K562 (cell line): ENCODE data around the gene CMSS1. TPM values are rescaled to one million over a fixed set of nuclear protein-coding genes. Genes with fewer than 3 reads are reported as not detected.

ENCODE experiments used
- ATF6 ChIP-seq: sonication (generic); formaldehyde crosslinking; IDR thresholded peaks from 2 replicates; pipeline ENCODE4 v1.4.0; 2020; ENCODE audit warnings: mild to moderate bottlenecking, missing genetic modification reagents
- CAMTA2 ChIP-seq: fragments of 250-450 bp; sonication (Bioruptor Pico); conservative IDR thresholded peaks from 2 replicates; pipeline ENCODE4 v1.5.1; 2022
- CHD1 ChIP-seq: fragments of 200-600 bp; sonication (generic); IDR thresholded peaks from one replicate; pipeline ENCODE4 v1.6.1; 2012; ENCODE audit warnings: mild to moderate bottlenecking, moderate library complexity, low read length, inconsistent platforms
- EP400 ChIP-seq: fragments of 450-650 bp; IDR thresholded peaks from 2 replicates; pipeline ENCODE4 v1.6.1; 2017; ENCODE audit warnings: antibody characterized with exemption, mild to moderate bottlenecking, moderate library complexity
- KDM5B ChIP-seq: fragments of 200-600 bp; sonication (generic); IDR thresholded peaks from 2 replicates; pipeline ENCODE4 v1.6.1; 2012; ENCODE audit warnings: low read depth, mild to moderate bottlenecking, moderate library complexity, low read length, control low read depth, inconsistent platforms; ENCODE audit not compliant: insufficient replicate concordance
- MBD2 ChIP-seq: sonication (generic); IDR thresholded peaks from 2 replicates; pipeline ENCODE4 v1.6.1; 2016; ENCODE audit warnings: low read depth, borderline replicate concordance
- NEUROD1 ChIP-seq: fragments of 150-350 bp; IDR thresholded peaks from 2 replicates; pipeline ENCODE4 v1.6.1; 2014; ENCODE audit warnings: borderline replicate concordance, low read length, low read depth; ENCODE audit not compliant: partially characterized antibody
- NFE2L1 ChIP-seq: fragments of 450-650 bp; IDR thresholded peaks from 2 replicates; pipeline ENCODE4 v1.6.1; 2016; ENCODE audit warnings: missing genetic modification characterization, low read depth, mild to moderate bottlenecking, missing compliant biosample characterization, moderate library complexity, borderline replicate concordance
- NFIX ChIP-seq: fragments of 250-450 bp; sonication (Bioruptor Pico); IDR thresholded peaks from 2 replicates; pipeline ENCODE4 v1.4.0; 2020; ENCODE audit warnings: low read depth, mild to moderate bottlenecking, moderate library complexity
- NFRKB ChIP-seq: fragments of 450-650 bp; IDR thresholded peaks from 2 replicates; pipeline ENCODE4 v1.6.1; 2016; ENCODE audit warnings: low read depth
- NR2F6 ChIP-seq: fragments of 450-650 bp; formaldehyde crosslinking; IDR thresholded peaks from 2 replicates; pipeline ENCODE4 v1.4.0; 2020; ENCODE audit warnings: mild to moderate bottlenecking
- REST ChIP-seq, 2 experiments: fragments of 450-650 bp; formaldehyde crosslinking in 1 of 2; IDR thresholded peaks; 2 replicates each; pipeline versions ENCODE4 v1.4.0 to v1.6.1; 2014 to 2020; ENCODE audit warnings: mild to moderate bottlenecking in 2 of 2, borderline replicate concordance in 1 of 2, low read depth in 1 of 2
- SRF ChIP-seq, 2 experiments: fragments of 250-450, 450-650 bp in 1 of 2; sonication (Bioruptor Pico) in 1 of 2; sonication (generic) in 1 of 2; formaldehyde crosslinking; IDR thresholded peaks; 2 replicates each; pipeline versions ENCODE4 v1.5.0 to v1.5.1; 2020 to 2022; ENCODE audit warnings: mild to moderate bottlenecking in 1 of 2, missing genetic modification reagents in 1 of 2
- ZNF197 ChIP-seq: fragments of 200-800 bp; sonication (Bioruptor generic); IDR thresholded peaks from 2 replicates; pipeline ENCODE4 v1.6.1; 2016; ENCODE audit warnings: low read depth, missing genetic modification characterization, missing compliant biosample characterization
- ZNF347 ChIP-seq: fragments of 450-650 bp; formaldehyde crosslinking; IDR thresholded peaks from 2 replicates; pipeline ENCODE4 v1.4.0; 2020; ENCODE audit warnings: low read depth, mild to moderate bottlenecking, moderate library complexity
- ZNF41 ChIP-seq: fragments of 250-450 bp; sonication (Bioruptor Pico); conservative IDR thresholded peaks from 2 replicates; pipeline ENCODE4 v1.4.0; 2020; ENCODE audit warnings: mild to moderate bottlenecking
- ZNF75A ChIP-seq: fragments of 450-650 bp; formaldehyde crosslinking; IDR thresholded peaks from 2 replicates; pipeline ENCODE4 v1.4.0; 2020; ENCODE audit warnings: mild to moderate bottlenecking
- ZNF780A ChIP-seq: fragments of 250-450 bp; sonication (Bioruptor Pico); IDR thresholded peaks from 2 replicates; pipeline ENCODE4 v1.5.0; 2021; ENCODE audit warnings: mild to moderate bottlenecking
- polyA plus RNA-seq, 8 experiments: library from polyadenylated mRNA; depleted of rRNA in 4 of 8; stranded (reverse) in 5 of 8; unstranded in 3 of 8; fragments of >200 nt; fragmentation: Nextera tagmentation in 2 of 8; fragmentation: Illumina TruSeq in 1 of 8; extraction: Ambion mirVana in 2 of 8; extraction: Trizol in 1 of 8; gene quantifications; 2 replicates each; pipeline versions ENCODE4 v1.2.1 to v1.2.3, GENCODE V29; 2011 to 2014; ENCODE audit warnings: inconsistent platforms in 1 of 8, missing spikeins in 1 of 8
- total RNA-seq, 7 experiments: library from RNA; depleted of rRNA in 6 of 7; stranded (reverse); fragments of >200 nt in 6 of 7; fragmentation: Illumina TruSeq in 2 of 7; extraction: Trizol in 2 of 7; gene quantifications; 2 replicates each; pipeline versions ENCODE4 v1.2.1 to v1.2.3, GENCODE V29; 2011 to 2021; ENCODE audit warnings: low replicate concordance in 1 of 7

Gene CMSS1
- total and polyA plus RNA-seq, 9 of the 15 experiments (the other 6 are each of a cell fraction or from before 2014, with no cell fraction given): 46.9 to 109 (median 72.3) TPM

DNA sequence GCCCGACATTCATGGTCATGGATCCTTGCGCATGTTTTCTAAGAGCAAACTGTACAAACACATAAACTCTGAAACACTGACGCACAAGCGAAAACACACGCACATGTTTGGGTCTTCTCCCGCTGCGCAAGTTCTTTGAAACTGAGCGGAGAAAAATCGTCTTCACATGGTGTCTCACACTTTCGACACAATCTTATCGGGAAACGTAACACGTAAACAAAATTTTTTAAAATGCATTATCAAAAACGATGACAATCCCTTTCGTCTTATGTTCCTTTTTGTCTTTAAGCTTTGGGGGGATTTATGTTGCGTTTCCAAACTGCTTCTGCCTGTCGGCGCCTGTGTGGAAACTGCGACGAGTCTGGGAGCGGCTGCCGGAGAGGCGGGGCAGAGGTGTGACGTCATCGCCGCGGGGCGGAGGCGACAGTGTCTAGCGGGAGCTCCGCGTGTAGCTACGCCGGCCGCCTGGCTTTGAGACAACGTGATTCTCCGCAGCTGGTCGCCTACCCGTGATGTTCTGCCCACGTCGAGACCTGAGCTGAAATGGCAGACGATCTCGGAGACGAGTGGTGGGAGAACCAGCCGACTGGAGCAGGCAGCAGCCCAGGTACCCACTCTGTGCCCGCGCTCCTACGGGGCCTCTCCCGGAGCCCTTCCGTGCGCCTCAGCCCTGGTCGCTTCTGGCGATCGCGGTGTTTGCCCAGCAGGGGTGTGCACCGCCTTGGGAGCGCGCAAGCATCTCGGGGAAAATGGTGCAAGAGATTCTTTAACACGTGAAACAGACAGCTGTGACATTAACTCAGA is at the start of gene CMSS1 (continued):
- TF ChIP-seq CAMTA2 (no peak), MBD2 (no peak), NEUROD1 (no peak), KDM5B (peak; percentile 74), ZNF41 (CRISPR knock-in tag) (no peak), NR2F6 (CRISPR knock-in tag) (no peak), ZNF75A (no peak), NFE2L1 (tag) (no peak), ATF6 (CRISPR knock-in tag) (no peak), ZNF197 (CRISPR knock-in tag) (no peak; the same call in 1 of the 2 replicates), REST (IDR thresholded peaks at IDR 0.05; ENCODE audit: borderline replicate concordance) (no peak), REST (CRISPR knock-in tag; IDR thresholded peaks at IDR 0.05; ENCODE audit: low read depth) (no peak), CHD1 (no peak), NFRKB (0 out of 2 replicates have a peak, but pooled peaks have one; percentile 15), ZNF347 (CRISPR knock-in tag) (no peak), ZNF780A (CRISPR knock-in tag) (no peak), SRF (CRISPR knock-in tag; IDR thresholded peaks at IDR 0.05) (no peak), NFIX (CRISPR knock-in tag) (no peak), EP400 (peak; percentile 99)
